ENCODE measurements around the gene TSHZ2.
"Not testable (repeated sequence)": the region's sequence is repeated elsewhere in the genome, so short reads cannot be mapped to it uniquely, and the experiment has no call there.

Gene TSHZ2

DNA sequence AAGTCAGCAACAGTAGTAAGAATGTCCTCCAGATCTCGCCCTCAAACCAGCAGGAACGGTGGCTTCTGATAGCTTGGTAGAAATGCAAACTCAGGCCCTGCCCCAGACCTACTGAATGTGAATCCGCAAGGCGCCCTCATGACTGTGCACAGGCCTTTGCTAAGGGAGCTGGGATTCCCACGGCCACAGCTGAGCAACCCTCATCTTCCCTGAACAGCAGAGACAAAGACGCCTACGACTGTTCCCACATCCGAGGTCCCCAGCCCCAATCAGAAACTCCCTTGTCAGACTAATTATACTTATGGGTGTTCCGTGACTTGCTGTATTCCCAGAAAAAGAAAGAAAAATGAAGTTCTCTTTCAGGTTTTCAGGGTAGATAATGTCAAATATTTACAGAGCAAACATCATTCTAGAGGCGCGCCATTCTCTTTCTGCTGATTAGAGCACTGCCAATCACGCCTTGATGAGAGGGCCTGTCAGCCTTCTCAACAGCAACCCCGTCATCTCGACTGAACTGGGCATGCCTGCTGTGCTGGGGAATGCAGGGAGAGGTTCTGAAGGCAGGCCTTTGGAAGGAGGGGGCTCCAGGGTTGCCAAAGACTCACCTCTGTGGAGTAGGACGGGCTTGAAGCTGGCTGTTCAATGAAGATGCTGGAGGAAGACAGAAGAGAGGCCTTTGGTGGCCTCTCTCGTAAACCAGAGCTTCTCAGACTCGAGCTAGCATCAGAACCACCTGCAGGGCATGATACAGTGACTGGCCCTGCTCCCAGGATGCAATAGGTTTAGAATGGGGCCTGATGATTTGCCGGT, 541.5 kb downstream of the TSHZ2 start:
- DNase-seq (ENCODE audit: low read depth): no peak

DNA sequence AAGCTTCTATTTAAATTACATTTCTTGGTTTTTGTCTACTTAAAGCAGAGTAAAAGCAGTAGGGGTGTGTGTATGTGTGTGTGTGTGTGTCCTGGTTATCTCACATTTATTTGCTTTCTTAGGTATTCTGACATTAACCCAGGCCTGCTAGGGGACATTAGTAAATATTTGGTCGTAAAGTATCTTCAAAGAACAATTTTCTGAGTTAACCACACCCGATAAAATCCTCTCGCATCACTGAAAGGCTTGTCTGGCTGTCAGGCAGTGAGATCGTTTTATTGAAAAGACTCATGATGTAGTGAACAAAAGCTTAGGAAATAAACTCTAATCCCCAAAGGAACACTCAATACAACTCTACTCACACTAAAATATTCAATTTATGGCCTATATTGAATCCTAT, 543.6 kb downstream of the TSHZ2 start:
- no peak for DNase-seq (ENCODE audit: low read depth)

DNA sequence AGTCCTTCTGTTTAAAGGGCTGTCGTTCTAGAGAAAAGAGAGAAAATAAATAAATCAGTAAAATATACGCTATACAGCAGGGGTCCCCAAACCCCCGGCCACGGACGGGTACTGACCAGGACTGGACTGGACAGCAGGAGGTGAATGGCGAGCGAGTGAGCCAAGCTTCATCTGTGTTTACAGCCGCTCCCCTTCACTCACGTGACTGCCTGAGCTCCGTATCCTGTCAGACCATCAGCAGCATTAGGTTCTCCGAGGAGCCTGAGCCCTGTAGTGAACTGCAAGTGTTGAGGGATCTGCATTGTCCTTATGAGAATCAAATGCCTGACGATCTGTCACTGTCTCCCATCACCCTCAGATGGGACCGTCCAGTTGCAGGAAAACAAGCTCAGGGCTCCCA, 545.0 kb downstream of the TSHZ2 start:
- DNase-seq (ENCODE audit: low read depth): no peak

DNA sequence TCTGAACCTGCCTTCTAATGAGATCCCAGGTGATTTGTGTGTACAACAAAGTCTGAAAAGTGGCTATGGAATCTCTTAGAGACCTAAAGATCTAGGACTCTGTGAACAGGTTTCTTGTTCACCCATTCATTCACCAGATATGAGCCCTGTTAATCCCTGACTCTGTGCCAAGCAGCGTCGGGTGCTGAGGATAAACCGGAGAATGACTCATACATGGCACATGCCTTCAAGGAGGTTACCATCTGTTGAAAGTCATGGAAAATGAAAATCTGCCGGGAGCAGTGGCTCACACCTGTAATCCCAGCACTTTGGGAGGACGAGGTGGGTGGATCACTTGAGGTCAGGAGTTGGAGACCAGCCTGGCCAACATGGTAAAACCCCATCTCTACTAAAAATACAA, 549.3 kb downstream of the TSHZ2 start:
- DNase-seq (ENCODE audit: low read depth): not testable (repeated sequence)

DNA sequence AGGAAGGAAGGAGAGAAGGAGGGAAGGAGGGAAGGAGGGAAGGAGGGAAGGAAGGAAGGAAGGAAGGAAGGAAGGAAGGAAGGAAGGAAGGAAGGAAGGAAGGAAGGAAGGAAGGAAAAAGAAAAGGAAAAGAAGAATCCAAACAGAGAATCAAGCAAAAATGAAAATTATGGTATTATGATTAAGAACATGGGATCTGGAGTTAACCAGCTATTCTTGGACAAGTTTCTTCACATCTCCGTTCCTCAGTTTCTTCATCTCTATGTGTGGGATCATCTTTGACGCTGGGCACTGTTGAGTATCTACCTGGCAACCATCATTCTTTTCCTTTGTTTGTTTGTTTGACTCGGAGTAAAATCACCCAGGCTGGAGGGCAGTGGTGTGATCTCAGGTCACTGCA, 549.9 kb downstream of the TSHZ2 start:
- DNase-seq (ENCODE audit: low read depth): no peak

DNA sequence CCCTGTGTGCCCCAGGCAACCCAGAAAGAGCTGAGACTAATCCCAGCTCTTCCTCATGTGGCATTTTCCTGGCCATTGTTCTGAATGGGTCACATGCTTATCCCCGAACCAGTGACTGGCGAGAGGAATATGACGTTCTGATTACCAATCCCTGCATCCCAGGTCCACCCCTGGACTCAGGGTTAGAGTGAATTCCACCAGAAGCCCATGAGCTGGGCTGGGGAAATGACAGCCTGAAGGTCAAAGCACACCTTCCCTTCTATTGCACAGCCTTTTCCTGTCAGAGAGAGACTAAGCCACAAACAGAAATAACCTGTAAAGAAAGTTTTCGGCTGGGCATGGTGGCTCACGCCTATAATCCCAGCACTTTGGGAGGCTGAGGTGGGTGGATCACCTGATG, 550.5 kb downstream of the TSHZ2 start:
- no peak for DNase-seq (ENCODE audit: low read depth)

DNA sequence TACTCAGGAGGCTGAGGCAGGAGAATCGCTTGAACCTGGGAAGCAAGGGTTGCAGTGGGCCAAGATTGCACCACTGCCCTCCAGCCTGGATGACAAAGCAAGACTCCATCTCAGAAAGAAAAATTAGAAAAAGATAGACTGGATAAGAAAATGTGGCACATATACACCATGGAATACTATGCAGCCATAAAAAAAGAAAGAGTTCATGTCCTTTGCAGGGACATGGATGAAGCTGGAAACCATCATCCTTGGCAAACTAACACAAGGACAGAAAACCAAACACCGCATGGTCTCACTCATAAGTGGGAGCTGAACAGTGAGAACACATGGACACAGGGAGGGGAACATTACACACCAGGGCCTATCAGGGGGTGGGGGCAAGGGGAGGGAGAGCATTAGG, 551.5 kb downstream of the TSHZ2 start:
- not testable (repeated sequence) for DNase-seq (ENCODE audit: low read depth)

DNA sequence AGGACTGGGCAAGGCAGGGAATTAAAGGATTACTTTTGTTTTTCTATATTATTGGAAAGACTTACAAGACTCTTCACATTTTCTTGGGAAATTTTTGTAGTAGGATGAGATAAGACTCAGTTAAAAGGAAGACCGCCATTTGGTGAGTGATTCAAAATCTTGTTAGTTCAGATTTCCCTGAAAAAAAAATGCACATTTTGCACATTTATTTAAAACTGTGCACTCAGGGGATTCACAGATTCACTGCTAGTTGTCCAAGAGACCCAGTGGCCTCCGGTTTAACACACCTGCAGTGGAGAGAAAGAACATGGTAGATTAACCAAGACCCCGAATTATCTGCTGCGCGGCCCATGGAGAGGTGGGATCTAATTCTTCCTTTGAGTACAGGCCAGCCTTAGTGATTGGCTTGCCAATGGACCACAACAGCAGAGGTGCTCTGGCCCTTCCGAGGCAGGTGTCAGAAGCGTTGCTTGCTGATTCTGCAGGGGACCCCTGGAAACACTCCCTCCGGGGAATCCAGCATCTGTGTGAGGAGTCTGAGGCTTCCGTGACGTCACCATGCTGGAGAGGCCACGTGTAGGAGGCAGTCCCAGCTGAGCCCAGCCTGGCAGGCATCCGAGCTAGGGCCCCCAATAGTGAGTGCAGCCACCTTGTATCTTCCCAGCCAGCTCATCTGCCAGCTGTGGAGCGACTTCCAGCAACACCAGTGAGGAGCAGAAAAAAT, 552.6 kb downstream of the TSHZ2 start:
- DNase-seq (ENCODE audit: low read depth): no peak

DNA sequence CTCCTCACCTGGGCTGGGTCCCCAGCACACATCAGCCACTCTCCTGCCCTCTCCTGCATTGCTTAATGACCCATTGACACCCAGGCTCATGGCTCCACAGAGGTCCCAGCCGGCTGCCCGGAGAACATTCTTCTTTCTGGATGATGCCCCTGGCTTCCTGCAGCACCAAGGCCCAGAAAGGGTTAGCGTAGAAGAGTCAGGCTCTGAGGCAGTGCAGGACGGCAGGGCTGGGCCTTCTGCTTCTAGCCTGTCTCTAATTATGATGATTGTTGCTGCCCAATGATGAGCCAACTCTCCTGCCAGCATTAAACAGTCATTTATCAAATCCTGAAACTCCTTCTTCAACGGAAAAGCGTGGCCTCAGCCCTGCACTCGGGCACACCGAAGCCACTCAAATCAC, 555.0 kb downstream of the TSHZ2 start:
- no peak for DNase-seq (ENCODE audit: low read depth)

DNA sequence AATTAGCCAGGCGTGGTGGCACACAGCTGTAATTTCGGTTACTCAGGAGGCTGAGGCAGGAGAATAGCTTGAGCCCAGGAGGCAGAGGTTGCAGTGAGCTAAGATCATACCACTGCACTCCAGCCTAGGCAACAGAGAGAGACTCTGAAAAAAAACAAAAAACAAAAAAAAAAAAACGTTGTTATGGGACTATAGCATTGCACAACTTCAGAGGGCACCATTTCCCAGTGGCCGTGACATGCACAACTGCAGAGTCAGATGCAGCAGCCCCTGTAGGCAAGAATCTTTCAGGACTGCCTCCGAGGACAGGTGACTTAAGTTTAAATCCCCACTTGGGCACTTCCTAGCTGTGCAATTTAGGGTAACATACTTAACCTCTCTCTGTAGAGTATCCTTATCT, 557.5 kb downstream of the TSHZ2 start:
- DNase-seq (ENCODE audit: low read depth): no peak

DNA sequence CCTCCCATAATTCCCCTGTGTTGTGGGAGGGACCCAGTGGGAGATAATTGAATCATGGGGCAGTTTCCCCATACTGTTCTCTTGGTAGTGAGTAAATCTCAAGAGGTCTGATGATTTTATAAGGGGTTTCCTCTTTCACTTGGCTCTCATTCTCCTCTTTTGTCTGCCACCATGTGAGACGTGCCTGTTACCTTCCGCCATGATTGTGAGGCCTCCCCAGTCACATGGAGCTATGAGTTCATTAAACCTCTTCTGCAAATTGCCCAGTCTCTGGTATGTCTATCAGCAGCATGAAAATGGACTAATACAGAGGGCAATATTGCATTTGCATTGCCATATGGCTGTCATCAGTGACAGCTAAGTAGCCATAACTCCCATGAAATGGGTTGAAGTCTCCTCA, 558.3 kb downstream of the TSHZ2 start:
- no peak for DNase-seq (ENCODE audit: low read depth)

DNA sequence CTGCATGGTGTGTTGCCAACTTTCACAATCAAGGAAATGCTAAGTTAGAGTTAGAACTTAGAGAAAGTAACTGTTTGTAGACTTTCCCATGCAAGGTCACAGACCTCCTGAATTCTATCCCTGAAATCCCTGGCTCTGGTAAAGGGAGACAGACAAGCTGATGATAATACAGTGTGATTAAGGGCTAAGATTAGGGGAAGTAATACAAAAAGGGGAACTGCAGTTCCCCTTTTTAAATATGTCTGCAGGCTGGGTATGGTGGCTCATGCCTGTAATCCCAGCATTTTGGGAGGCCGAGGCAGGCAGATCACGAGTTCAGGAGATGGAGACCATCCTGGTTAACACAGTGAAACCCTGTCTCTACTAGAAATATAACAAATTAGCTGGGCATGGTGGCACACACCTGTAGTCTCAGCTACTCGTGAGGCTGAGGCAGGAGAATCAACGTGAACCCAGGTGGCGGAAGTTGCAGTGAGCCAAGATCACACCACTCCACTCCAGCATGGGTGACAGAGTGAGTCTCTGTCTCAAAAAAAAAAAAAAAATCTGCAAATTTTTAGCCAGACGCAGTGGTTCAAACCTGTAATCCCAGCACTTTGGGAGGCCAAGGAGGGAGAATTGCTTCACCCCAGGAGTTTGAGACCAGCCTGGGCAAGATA, 560.6 kb downstream of the TSHZ2 start:
- not testable (repeated sequence) for DNase-seq (ENCODE audit: low read depth)

DNA sequence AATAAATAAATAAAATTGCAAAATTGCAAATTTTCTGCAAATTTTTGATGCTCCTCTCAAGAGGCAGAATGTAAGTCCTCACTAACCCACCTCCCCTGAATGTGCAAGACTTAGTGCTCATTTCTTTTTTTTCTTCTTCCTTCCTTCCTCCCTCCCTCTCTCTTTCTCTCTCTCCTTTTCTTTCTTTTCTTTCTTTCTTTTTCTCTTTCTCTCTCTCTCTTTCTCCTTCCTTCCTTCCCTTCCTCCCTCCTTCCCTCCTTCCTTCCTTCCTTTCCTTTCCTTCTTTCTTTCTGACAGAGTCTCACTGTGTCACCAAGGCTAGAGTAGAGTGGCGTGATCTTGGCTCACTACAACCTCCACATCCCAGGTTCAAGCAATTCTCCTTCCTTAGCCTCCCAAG, 561.3 kb downstream of the TSHZ2 start:
- no peak for DNase-seq (ENCODE audit: low read depth)

DNA sequence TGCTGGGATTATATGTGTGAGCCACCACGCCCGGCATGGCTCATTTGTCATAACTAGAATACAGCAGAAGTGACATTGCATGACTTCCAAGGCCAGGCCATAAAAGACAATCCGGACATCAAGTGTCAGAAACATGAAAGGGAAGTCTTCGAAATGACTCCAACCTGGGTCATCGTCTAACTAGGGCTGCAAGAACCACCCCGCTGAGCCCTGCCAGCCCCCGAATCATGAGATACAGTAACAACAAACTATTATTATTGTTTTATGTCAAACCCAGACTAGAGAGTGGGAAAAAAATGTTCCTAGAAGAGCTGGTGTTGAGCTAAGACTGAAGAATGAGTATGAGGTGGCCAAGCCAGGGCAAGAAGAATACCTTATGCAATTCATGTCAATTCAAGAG, 561.9 kb downstream of the TSHZ2 start:
- no peak for DNase-seq (ENCODE audit: low read depth)

DNA sequence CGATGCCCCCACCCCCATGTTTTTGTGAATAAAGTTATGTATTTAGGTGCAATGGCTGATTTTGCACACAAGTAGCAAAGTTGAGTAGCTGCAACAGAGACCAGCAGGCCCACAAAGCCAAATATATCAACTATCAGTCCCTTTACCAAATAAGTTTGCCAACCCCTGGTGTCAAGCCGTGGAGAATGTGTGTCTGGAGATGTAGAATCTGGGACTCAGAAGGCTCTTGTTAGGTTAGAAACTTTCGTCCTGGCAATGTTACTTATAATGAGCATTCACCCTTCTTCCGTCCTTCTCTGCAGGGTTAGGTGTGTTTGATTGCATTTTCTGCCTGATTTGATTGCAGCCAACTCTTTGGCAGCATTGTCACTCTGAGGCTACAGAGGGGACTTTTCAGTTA, 563.7 kb downstream of the TSHZ2 start:
- no peak for DNase-seq (ENCODE audit: low read depth)

DNA sequence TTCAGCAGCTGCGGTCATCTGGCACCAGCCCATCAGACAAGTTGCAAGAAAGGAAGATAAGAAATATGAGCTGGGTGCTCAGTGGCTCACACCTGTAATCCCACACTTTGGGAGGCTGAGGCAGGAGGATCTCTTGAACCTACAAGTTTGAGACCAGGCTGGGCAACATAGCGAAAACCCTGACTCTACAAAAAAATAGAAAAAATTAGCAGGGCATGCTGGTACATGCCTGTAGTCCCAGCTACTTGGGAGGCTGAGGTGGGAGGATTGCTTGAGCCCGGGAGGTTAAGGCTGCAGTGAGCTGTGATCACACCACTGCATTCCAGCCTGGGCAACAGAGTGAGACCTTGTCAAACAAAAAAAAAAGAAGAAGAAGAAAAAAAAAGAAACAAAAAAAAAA, 564.2 kb downstream of the TSHZ2 start:
- DNase-seq (ENCODE audit: low read depth): not testable (repeated sequence)

DNA sequence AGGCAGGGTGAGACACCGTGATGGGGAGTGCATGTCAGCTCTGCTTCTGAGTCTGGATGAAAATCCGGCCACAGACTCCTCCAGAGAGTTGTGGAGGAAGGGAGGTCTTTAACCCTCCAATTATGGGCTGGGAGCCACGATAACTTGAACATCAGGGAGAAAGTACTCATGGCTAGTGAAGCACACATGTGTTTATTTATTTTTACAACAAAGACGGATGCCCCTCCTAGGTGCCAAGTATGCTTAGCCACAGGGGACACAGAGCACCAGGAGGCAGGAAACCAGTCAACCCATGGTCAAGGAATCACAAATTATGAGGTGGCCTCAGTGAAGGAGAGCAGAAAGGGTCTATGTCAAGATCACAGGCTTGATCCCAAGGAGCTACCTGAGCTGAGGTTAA, 567.4 kb downstream of the TSHZ2 start:
- DNase-seq (ENCODE audit: low read depth): no peak

All from stimulated activated CD8-positive, alpha-beta memory T cell treated with anti-CD3 and anti-CD28 coated beads, Interleukin-15, amount 100 ng/mL, for 24 hours (primary cell).